Activated B cell treated with CpG ODN at 0.5 μM for 24 hours (primary cell): ENCODE measurements around the gene SOX30. TPM values are rescaled to one million over a fixed set of nuclear protein-coding genes. Genes with fewer than 3 reads are reported as not detected.

ENCODE experiments used
- ATAC-seq: fragments of 200-7000 bp; cut with Tn5 transposase; one replicate; pipeline ENCODE4 v1.10.0; 2021; ENCODE audit warnings: low read depth, mild to moderate bottlenecking, moderate library complexity
- CTCF ChIA-PET: fragments of 350-600 bp; sonication (Branson Sonifier 250); formaldehyde crosslinking; loops from one replicate; lab custom pipeline; 2021; ENCODE audit warnings: antibody characterized with exemption; lab: Charles Lee
- POLR2A ChIA-PET: fragments of 350-600 bp; sonication (Branson Sonifier 250); formaldehyde crosslinking; loops from one replicate; lab custom pipeline; 2021; ENCODE audit warnings: antibody characterized with exemption; lab: Charles Lee
- DNase-seq: peaks from one replicate; pipeline ENCODE4 v3.0.0; 2022
- H3K27ac Mint-ChIP-seq: one replicate; pipeline ENCODE4 v1.8.0; 2020; ENCODE audit warnings: mixed read lengths
- H3K27me3 Mint-ChIP-seq: one replicate; pipeline ENCODE4 v1.8.0; 2021; ENCODE audit warnings: mixed read lengths
- H3K36me3 Mint-ChIP-seq: one replicate; pipeline ENCODE4 v1.8.0; 2021; ENCODE audit warnings: low read depth, mixed read lengths
- H3K4me1 Mint-ChIP-seq: one replicate; pipeline ENCODE4 v1.8.0; 2021; ENCODE audit warnings: mixed read lengths
- H3K4me3 Mint-ChIP-seq: one replicate; pipeline ENCODE4 v1.8.0; 2020; ENCODE audit warnings: mild to moderate bottlenecking, mixed read lengths
- H3K9me3 Mint-ChIP-seq: one replicate; pipeline ENCODE4 v1.8.0; 2020; ENCODE audit warnings: mixed read lengths
- CTCF ChIP-seq: fragments of 200-600 bp; IDR thresholded peaks from one replicate; pipeline ENCODE4 v1.8.0; 2022; ENCODE audit warnings: antibody characterized with exemption, mild to moderate bottlenecking
- intact Hi-C: fragments of 100-400 bp; cut with micrococcal nuclease; formaldehyde crosslinking; loops from one replicate; pipeline ENCODE4 v1.15.1; 2024
- total RNA-seq: library from RNA; stranded (reverse); gene quantifications from 2 replicates; pipeline ENCODE4 v1.2.3, GENCODE V29; 2022

The SOX30 gene
- total RNA-seq, 1 donor from 2014 or later = 0.47 TPM

GRCh38 chr5:157603333-157604190, 48.7 kb downstream of the SOX30 start:
- intact Hi-C loops = loop anchor here (1.0 to 2.0 kb wide), 4 partner anchors 10 to 101 kb away; no protein-coding TSS in a partner anchor
- ChIA-PET CTCF (no interaction called here), POLR2A (interaction anchor here (0.7 kb wide), 2 partner anchors 42 to 103 kb away, joined by 3 to 4 read pairs; no protein-coding TSS in a partner anchor)
- no peaks in the 10 kb centered on the region for H3K36me3 Mint-ChIP-seq
- H3K27ac Mint-ChIP-seq = peak overlapping the region; percentile 83
- DNase-seq (no peak), ATAC-seq (peak; percentile 48)
- no peaks in the 10 kb centered on the region for H3K9me3 Mint-ChIP-seq
- H3K4me3 Mint-ChIP-seq = peak overlapping the region; percentile 25
- peaks cover 85% of the 10 kb centered on the region for H3K4me1 Mint-ChIP-seq
- no peak for TF ChIP-seq CTCF
- no peaks in the 10 kb centered on the region for H3K27me3 Mint-ChIP-seq

- no peaks in the 10 kb centered on the region for H3K27me3 Mint-ChIP-seq
- no peak for TF ChIP-seq CTCF
- ATAC-seq = peak; percentile 69
- peak overlapping the region; percentile 83 for H3K27ac Mint-ChIP-seq
- peak overlapping the region; percentile 55 for H3K4me3 Mint-ChIP-seq
- H3K4me1 Mint-ChIP-seq = peaks cover 85% of the 10 kb centered on the region
- POLR2A ChIA-PET = interaction anchor here (1.0 kb wide), 2 partner anchors 9 to 83 kb away, joined by 4 to 5 read pairs; no protein-coding TSS in a partner anchor
- CTCF ChIA-PET = no interaction called here
- no peaks in the 10 kb centered on the region for H3K9me3 Mint-ChIP-seq
- intact Hi-C loops = loop anchor here (2.0 kb wide), 1 partner anchor 100 kb away; no protein-coding TSS in a partner anchor
- no peaks in the 10 kb centered on the region for H3K36me3 Mint-ChIP-seq
- peak; percentile 35 for DNase-seq
Measured at GRCh38 chr5:157602505-157602904, 49.7 kb downstream of the SOX30 start.

GRCh38 chr5:157600252-157600651, 52.0 kb downstream of the SOX30 start:
- CTCF ChIA-PET = no interaction called here

GRCh38 chr5:157599565-157599964, 52.7 kb downstream of the SOX30 start:
- Mint-ChIP-seq H3K4me1 (peaks cover 95% of the 10 kb centered on the region), H3K9me3 (no peaks in the 10 kb centered on the region), H3K27ac (peak overlapping the region; percentile 93), H3K27me3 (no peaks in the 10 kb centered on the region), H3K4me3 (no peak overlapping the region), H3K36me3 (peaks cover 2% of the 10 kb centered on the region)
- intact Hi-C loops = loop anchor here (5.0 kb wide), 2 partner anchors 118 to 327 kb away; no protein-coding TSS in a partner anchor
- no peak for TF ChIP-seq CTCF
- DNase-seq (no peak), ATAC-seq (no peak)
- ChIA-PET POLR2A (interaction anchor here (1.2 to 10.0 kb wide), 5 partner anchors 23 to 132 kb away, joined by 3 to 206 read pairs (median 6); partner anchors contain the start of genes ADAM19 and SOX30), CTCF (interaction anchor here (0.6 kb wide), 1 partner anchor 114 kb away, joined by 3 read pairs; no protein-coding TSS in a partner anchor)

More at GRCh38 chr5:157600252-157600651, 52.0 kb downstream of the SOX30 start:
- Mint-ChIP-seq H3K4me3 (no peak overlapping the region), H3K27ac (peak overlapping the region; percentile 57), H3K9me3 (no peaks in the 10 kb centered on the region), H3K36me3 (peaks cover 2% of the 10 kb centered on the region), H3K27me3 (no peaks in the 10 kb centered on the region), H3K4me1 (peaks cover 92% of the 10 kb centered on the region)
- ATAC-seq (no peak), DNase-seq (no peak)
- POLR2A ChIA-PET = interaction anchor here (10.0 kb wide), 1 partner anchor 24 kb away, joined by 206 read pairs; the partner anchor contains the start of gene ADAM19
- intact Hi-C loops = no loop called here
- no peak for TF ChIP-seq CTCF
